ENCODE results near the gene NPHP1. TPM values are rescaled to one million over a fixed set of nuclear protein-coding genes. Genes with fewer than 3 reads are reported as not detected.
A peak's percentile ranks its signal among the peaks of the same experiment; 100 is the strongest.
"Not testable (repeated sequence)": the region's sequence is repeated elsewhere in the genome, so short reads cannot be mapped to it uniquely, and the experiment has no call there.

Gene NPHP1
- total RNA-seq: under 1 TPM; 0.18 to 0.61 TPM

GRCh38 chr2:110204408-110205385, at the start of gene NPHP1:
Gene NPHP1 (minus strand): TSS chr2:110205013. CDS start chr2:110204968, 45 bp downstream.
- Mint-ChIP-seq H3K27ac (peak within 1 kb of the TSS; percentile 79), H3K27me3 (no peaks in the 10 kb centered on the region), H3K4me1 (peaks cover 22% of the 10 kb centered on the region), H3K36me3 (peaks cover 9% of the 10 kb centered on the region), H3K4me3 (peak within 1 kb of the TSS; percentile 75), H3K9me3 (ENCODE audit: low read depth) (no peaks in the 10 kb centered on the region)
- CTCF ChIA-PET: interaction anchor here (1.2 kb wide), 1 partner anchor 48 kb away, joined by 4 read pairs; no protein-coding TSS in a partner anchor
- ATAC-seq (peak; percentile 95), DNase-seq (peak; percentile 89)

GRCh38 chr2:110248081-110248795, 43.4 kb upstream of the NPHP1 start:
- H3K4me3 Mint-ChIP-seq; ATAC-seq; CTCF ChIA-PET; H3K9me3 Mint-ChIP-seq (ENCODE audit: low read depth); DNase-seq; H3K4me1 Mint-ChIP-seq; H3K27ac Mint-ChIP-seq; H3K36me3 Mint-ChIP-seq; H3K27me3 Mint-ChIP-seq: not testable (repeated sequence)

- CTCF ChIA-PET; H3K27me3 Mint-ChIP-seq; H3K4me1 Mint-ChIP-seq; H3K27ac Mint-ChIP-seq; H3K9me3 Mint-ChIP-seq (ENCODE audit: low read depth); H3K36me3 Mint-ChIP-seq; H3K4me3 Mint-ChIP-seq; DNase-seq: not testable (repeated sequence)
- ATAC-seq: peak; percentile 33
These were observed 40.9 kb upstream of the NPHP1 start for GRCh38 chr2:110245488-110246435.

GRCh38 chr2:110243283-110243682, 38.5 kb upstream of the NPHP1 start:
- H3K27me3 Mint-ChIP-seq; H3K27ac Mint-ChIP-seq; ATAC-seq; H3K36me3 Mint-ChIP-seq; H3K4me3 Mint-ChIP-seq; DNase-seq; CTCF ChIA-PET; H3K9me3 Mint-ChIP-seq (ENCODE audit: low read depth); H3K4me1 Mint-ChIP-seq: not testable (repeated sequence)

- H3K36me3 Mint-ChIP-seq; H3K9me3 Mint-ChIP-seq (ENCODE audit: low read depth); H3K4me3 Mint-ChIP-seq; CTCF ChIA-PET; DNase-seq; H3K4me1 Mint-ChIP-seq; H3K27ac Mint-ChIP-seq; H3K27me3 Mint-ChIP-seq; ATAC-seq: not testable (repeated sequence)
These were observed 29.7 kb upstream of the NPHP1 start for GRCh38 chr2:110234514-110234913.

- H3K27ac Mint-ChIP-seq; H3K4me1 Mint-ChIP-seq; ATAC-seq; DNase-seq; H3K36me3 Mint-ChIP-seq; CTCF ChIA-PET; H3K9me3 Mint-ChIP-seq (ENCODE audit: low read depth); H3K4me3 Mint-ChIP-seq: not testable (repeated sequence)
- peaks cover 20% of the 10 kb centered on the region for H3K27me3 Mint-ChIP-seq
These were observed 25.1 kb upstream of the NPHP1 start for GRCh38 chr2:110229886-110230285.

GRCh38 chr2:110222626-110223025, 17.8 kb upstream of the NPHP1 start:
- CTCF ChIA-PET: interaction anchor here (0.6 kb wide), 1 partner anchor 15 kb away, joined by 5 read pairs; no protein-coding TSS in a partner anchor
- H3K9me3 Mint-ChIP-seq (ENCODE audit: low read depth); H3K27ac Mint-ChIP-seq; ATAC-seq; H3K4me1 Mint-ChIP-seq; H3K4me3 Mint-ChIP-seq; H3K36me3 Mint-ChIP-seq; DNase-seq: not testable (repeated sequence)
- peaks cover 69% of the 10 kb centered on the region for H3K27me3 Mint-ChIP-seq

GRCh38 chr2:110221938-110222337, 17.1 kb upstream of the NPHP1 start:
- CTCF ChIA-PET: interaction anchor here (0.6 kb wide), 1 partner anchor 15 kb away, joined by 5 read pairs; no protein-coding TSS in a partner anchor
- Mint-ChIP-seq H3K4me1 (no peaks in the 10 kb centered on the region), H3K9me3 (ENCODE audit: low read depth) (no peaks in the 10 kb centered on the region), H3K27me3 (peaks cover 65% of the 10 kb centered on the region), H3K27ac (no peak overlapping the region), H3K36me3 (no peaks in the 10 kb centered on the region), H3K4me3 (no peak overlapping the region)
- DNase-seq (no peak), ATAC-seq (no peak)

GRCh38 chr2:110220190-110220564, 15.4 kb upstream of the NPHP1 start:
- no peaks in the 10 kb centered on the region for H3K4me1 Mint-ChIP-seq
- peaks cover 73% of the 10 kb centered on the region for H3K27me3 Mint-ChIP-seq
- ATAC-seq: no peak
- CTCF ChIA-PET: no interaction called here
- DNase-seq: no peak
- H3K27ac Mint-ChIP-seq: no peak overlapping the region
- no peak overlapping the region for H3K4me3 Mint-ChIP-seq
- H3K9me3 Mint-ChIP-seq (ENCODE audit: low read depth): no peaks in the 10 kb centered on the region
- H3K36me3 Mint-ChIP-seq: no peaks in the 10 kb centered on the region

- DNase-seq (no peak), ATAC-seq (no peak)
- H3K4me1 Mint-ChIP-seq: no peaks in the 10 kb centered on the region
- H3K27ac Mint-ChIP-seq: no peak overlapping the region
- H3K36me3 Mint-ChIP-seq: no peaks in the 10 kb centered on the region
- H3K27me3 Mint-ChIP-seq: peaks cover 74% of the 10 kb centered on the region
- CTCF ChIA-PET: no interaction called here
- no peak overlapping the region for H3K4me3 Mint-ChIP-seq
- H3K9me3 Mint-ChIP-seq (ENCODE audit: low read depth): no peaks in the 10 kb centered on the region
These were observed 14.8 kb upstream of the NPHP1 start for GRCh38 chr2:110219496-110220189.

GRCh38 chr2:110218889-110219288, 14.1 kb upstream of the NPHP1 start:
- H3K9me3 Mint-ChIP-seq (ENCODE audit: low read depth); ATAC-seq; H3K4me1 Mint-ChIP-seq; H3K4me3 Mint-ChIP-seq; CTCF ChIA-PET; H3K36me3 Mint-ChIP-seq; H3K27ac Mint-ChIP-seq; DNase-seq: not testable (repeated sequence)
- H3K27me3 Mint-ChIP-seq: peaks cover 73% of the 10 kb centered on the region

- Mint-ChIP-seq H3K27ac (no peak overlapping the region), H3K4me3 (no peak overlapping the region), H3K36me3 (peaks cover 5% of the 10 kb centered on the region), H3K4me1 (no peaks in the 10 kb centered on the region), H3K27me3 (peaks cover 61% of the 10 kb centered on the region), H3K9me3 (ENCODE audit: low read depth) (peaks cover 3% of the 10 kb centered on the region)
- no peak for ATAC-seq
- CTCF ChIA-PET: no interaction called here
- DNase-seq: no peak
These were observed 12.0 kb upstream of the NPHP1 start for GRCh38 chr2:110216803-110217202.

Data from activated CD8-positive, alpha-beta memory T cell treated with anti-CD3 and anti-CD28 coated beads, Interleukin-2, amount 10 ng/mL, durations not matched to agents 7 days and 5 days (primary cell).